ENCODE measurements around the gene ZRSR2.
"Not testable (repeated sequence)": the region's sequence is repeated elsewhere in the genome, so short reads cannot be mapped to it uniquely, and the experiment has no call there.

Gene ZRSR2

DNA sequence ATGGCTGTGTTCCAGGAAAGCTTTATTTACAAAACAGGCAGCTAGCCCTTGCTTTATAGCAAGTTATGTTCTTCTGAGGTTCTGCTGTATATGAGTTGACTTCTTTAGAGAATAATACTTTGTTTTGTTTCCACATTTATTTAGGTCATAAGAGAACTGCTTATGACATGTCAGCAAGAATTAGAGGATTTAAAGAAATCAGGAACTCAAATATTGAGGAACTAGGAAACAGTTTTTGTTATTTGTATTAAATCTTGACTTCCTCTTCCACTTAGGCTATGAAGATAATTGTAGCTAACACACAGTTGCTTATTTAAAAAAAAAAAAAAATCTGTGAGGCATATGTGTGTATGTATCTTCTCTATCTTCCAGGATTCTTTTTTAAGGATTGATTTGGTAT lies 14.3 kb downstream of the ZRSR2 start:
- no peak for DNase-seq

- DNase-seq: no peak
Measured at GRCh38 chrX:15808254-15808653, 18.0 kb downstream of the ZRSR2 start.

GRCh38 chrX:15812192-15812938 lies 22.1 kb downstream of the ZRSR2 start:
- no peak for DNase-seq

GRCh38 chrX:15813416-15813815 lies 23.1 kb downstream of the ZRSR2 start:
- DNase-seq: no peak

- no peak for DNase-seq
Measured at GRCh38 chrX:15814771-15815365, 24.6 kb downstream of the ZRSR2 start.

DNA sequence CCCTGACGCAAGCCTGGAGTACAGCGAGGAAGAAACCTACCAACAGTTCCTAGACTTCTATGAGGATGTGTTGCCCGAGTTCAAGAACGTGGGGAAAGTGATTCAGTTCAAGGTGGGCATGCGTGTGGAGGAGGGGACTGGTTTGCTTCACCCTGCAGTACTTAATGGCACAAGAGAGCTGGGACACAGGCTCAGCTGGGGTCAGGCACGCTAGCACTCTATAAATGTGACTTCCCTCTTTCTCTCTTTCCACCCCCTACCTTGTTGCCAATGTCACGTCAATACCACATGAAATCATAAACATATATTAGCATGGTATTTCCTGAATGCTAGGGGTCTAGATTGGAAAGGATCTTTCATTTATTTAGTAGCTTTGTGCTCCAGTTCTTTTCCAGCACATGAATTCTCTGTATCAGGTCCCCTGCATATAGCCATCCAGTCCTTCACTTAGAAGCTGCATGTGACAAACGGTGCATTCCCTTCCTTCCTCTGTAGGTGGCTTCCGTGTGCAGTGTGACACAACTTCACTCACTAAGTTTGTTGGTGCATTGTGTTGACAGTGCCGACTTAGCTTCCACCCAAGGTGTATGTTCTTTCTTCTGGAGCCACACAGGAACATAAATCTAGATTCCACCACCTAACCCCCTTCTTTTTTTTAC lies 25.6 kb downstream of the ZRSR2 start:
- DNase-seq: no peak

DNA sequence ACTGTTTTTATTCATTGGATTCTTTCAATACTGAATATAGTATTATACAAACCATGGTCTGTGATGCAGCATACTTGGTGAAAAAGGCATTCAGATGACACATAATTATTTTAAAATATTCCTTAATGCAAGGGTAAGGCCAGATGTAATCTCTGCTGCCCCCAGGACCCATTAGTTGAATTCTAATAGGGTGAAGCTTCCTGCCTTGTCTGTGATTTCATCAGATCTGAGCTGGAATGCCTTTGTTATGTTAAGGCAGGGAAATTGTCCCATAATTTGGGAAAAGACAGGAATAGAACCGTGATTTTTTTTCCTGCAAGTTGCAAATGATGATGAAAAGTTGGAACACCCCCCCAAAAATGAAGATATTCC lies 26.1 kb downstream of the ZRSR2 start:
- DNase-seq: no peak

DNA sequence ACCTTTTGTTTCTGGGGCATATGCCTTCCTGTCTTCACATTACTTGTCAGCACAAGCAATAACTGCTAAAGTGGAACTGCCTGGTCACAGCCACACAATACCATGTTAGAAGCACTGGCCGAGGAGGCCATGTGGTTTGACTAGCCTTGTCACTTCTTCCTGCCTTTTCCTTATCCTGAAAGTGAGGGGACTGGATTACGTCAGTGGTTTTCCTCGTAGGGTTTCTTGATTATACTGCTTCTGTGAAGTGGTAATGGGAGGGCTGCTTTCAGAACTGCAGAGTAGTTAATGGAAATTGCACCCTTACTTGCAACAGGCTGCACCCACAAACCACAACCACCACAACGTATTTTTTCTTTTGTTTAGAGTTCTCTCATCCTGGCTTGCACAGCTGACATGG lies 26.6 kb downstream of the ZRSR2 start:
- no peak for DNase-seq

- DNase-seq: no peak
Measured at GRCh38 chrX:15820106-15821073, 30.1 kb downstream of the ZRSR2 start.

GRCh38 chrX:15822922-15823321 lies 32.6 kb downstream of the ZRSR2 start:
- DNase-seq: no peak

GRCh38 chrX:15825936-15826335 lies 35.7 kb downstream of the ZRSR2 start:
- DNase-seq: no peak

DNA sequence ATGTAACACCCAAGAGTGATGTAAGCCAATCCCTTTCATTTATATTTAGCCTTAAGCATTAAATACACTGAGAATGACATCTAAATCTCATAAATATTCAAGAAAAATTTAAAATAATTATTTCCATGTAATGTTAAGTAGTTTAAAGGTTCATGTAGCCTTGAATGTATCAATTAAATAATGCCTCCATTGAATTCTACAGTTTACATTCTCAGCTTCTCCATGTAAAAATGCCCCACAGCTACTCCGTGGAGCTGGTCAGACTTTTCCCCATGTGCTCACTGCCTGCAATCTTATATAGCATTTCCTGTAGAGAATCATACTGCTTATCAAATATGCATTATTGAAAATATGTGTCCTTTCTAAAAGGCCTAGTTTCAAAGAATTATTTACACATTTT lies 38.9 kb downstream of the ZRSR2 start:
- DNase-seq: no peak

DNA sequence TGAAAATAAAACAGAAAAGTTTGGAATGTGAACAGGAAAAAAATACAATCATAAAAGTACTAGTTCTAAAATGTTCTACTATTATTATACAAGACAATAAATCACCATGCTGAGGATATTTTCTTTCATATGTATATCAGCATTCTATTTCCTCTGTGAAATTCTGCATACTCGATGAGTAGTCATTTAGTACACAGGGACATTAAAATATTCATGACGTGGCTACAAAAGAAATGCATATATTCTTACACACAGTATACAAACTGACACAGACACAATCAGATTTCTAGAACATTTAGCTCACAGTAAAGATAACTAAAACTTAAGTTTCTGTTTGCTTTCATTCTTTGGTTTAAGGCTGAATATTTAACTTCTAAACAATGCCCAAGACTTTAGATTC lies 41.1 kb downstream of the ZRSR2 start:
- not testable (repeated sequence) for DNase-seq

DNA sequence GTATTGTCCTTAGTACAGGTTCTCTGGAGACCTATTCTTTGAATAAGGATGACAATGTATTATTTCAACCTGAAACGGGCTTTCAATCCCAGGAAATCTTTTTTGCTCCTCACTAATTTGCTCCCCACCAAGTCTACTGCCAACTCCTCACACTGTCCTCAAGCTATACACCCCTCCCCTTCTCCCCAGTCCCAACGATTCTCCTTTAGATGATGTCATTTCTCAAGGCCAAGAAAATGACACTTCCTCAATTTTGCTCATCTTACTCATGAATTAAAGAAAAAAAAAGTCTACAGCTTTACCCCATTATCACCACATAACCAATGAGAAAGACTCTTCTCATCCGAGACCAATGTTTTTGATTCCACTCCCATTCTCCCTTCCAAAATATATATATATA lies 43.8 kb downstream of the ZRSR2 start:
- no peak for DNase-seq

DNA sequence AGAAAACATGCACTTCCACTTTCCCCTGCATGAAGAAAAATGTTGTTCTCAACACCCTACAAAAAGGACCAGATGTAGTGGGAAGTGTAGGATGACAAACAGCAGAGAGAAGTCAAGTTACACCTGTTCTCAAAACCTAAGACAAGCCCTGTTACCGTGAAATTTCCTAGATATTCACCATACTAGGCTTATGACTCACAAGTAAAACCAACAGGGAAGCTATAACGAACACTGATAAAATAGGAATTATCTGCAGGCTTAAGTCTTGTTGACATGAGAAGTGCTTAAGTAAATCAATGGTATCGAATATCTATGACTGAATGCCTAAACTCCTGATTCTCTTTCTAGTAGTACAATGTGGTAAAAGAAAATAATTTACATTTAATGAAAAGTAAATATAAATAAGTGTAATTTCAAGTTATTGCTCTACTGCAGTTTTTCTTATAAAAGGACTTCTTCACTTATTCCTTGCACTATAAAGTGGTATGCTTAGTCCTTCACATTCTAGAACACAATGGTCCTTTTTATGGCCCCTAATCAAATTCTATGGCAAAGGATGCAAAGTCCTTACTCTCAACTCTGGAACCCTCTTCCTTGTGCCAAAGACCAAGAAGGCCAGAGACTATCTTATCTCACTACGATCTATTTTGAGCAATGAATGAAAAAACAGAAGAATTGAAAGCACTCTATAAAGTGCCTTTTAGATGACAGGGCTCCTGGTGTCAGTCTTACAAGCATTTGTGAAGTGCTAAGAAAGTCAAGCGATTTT lies 44.7 kb downstream of the ZRSR2 start:
- DNase-seq: no peak

GRCh38 chrX:15838017-15838416 lies 47.7 kb downstream of the ZRSR2 start:
- DNase-seq: no peak

GRCh38 chrX:15841853-15842516 lies 51.7 kb downstream of the ZRSR2 start:
- no peak for DNase-seq

DNA sequence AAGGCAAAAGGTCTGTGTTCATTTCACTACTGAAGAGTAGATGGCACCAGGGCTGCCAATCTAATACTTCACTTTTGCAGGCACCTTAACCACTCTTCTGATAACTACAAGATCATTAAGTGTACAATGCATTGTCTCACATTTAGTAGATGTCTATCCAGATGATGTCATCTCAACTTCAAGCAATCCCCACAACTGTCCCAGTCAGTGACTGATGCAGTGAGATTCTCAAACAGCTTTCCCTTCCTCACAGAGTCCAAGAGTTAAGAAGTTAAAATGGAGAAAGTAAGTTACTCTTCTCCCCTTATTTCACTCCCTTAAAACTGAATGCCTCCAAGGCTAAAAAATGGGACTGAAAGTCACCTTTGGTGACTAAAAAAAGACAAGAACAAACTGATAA lies 53.7 kb downstream of the ZRSR2 start:
- no peak for DNase-seq

- DNase-seq: peak; percentile 56
Measured at GRCh38 chrX:15848576-15848975, 58.3 kb downstream of the ZRSR2 start.

GRCh38 chrX:15849555-15849954 lies 59.3 kb downstream of the ZRSR2 start:
- peak; percentile 31 for DNase-seq

GRCh38 chrX:15853586-15854079 lies 63.3 kb downstream of the ZRSR2 start:
- DNase-seq: no peak
